Stomach (tissue), 4 donors: ENCODE results near the gene TRNT1.

Source experiments
- CTCF ChIP-seq, 7 experiments: fragments of 450-650 bp in 4 of 7; fragments of 200-600 bp in 3 of 7; sonication (generic) in 3 of 7; IDR thresholded peaks; one replicate each; pipeline ENCODE4 v1.5.1; 2016 to 2019; ENCODE audit warnings: antibody characterized with exemption in 7 of 7, control low read depth in 2 of 7, mild to moderate bottlenecking in 1 of 7
- EP300 ChIP-seq: sonication (generic); formaldehyde crosslinking; IDR thresholded peaks from one replicate; pipeline ENCODE4 v1.6.1; 2017; ENCODE audit warnings: antibody characterized with exemption
- POLR2A ChIP-seq, 4 donors: fragments of 450-650 bp; IDR thresholded peaks; one replicate each; pipeline ENCODE4 v1.6.1; 2016; ENCODE audit warnings: antibody characterized with exemption in 4 of 4, control low read depth in 2 of 4, mild to moderate bottlenecking in 1 of 4, moderate library complexity in 1 of 4

DNA sequence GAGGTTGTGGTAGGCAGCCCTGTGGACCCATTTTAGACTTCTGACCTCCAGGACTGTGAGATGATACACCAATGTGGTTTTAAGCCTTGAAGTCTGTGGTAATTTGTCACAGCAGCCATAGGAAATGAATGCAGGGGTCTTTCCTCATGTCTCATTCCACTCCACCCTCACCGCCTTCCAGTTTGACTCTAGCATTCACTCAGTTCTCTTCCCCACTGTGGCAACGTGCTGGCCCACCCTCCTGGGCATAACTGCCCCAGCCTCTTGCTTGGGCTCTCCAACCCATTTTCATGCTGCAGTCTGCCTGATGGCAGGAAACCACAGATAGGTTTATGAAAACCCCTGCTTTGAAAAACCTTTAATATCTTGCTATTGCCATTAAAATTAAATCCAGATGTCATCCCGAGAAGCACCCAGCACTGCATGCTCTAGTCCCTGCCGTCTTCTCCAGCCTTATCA lies 7.3 kb upstream of the TRNT1 start:
- TF ChIP-seq CTCF (IDR thresholded peaks at IDR 0.05) (no peak), POLR2A (IDR thresholded peaks at IDR 0.05) (no peak), EP300 (no peak)
